ENCODE data around the gene ANKRD29. TPM values are rescaled to one million over a fixed set of nuclear protein-coding genes. Genes with fewer than 3 reads are reported as not detected.

The ANKRD29 gene
- polyA plus RNA-seq, 1 of the 3 experiments (the other 2 are of a cell fraction): 8.2 TPM

- Histone ChIP-seq H3K4me3 (ENCODE audit: low read depth in 2 of 2, low read length in 1 of 2) (no peak overlapping the region), H3K36me3 (replicated peaks in 1 of 2; ENCODE audit: control insufficient read depth in 1 of 2, insufficient read depth in 2 of 2, low read length in 1 of 2) (no peaks in the 10 kb centered on the region), H3K79me2 (ENCODE audit: insufficient read depth) (no peaks in the 10 kb centered on the region), H3K9ac (no peak overlapping the region), H3K9me2 (no peaks in the 10 kb centered on the region), H3K4me2 (no peak overlapping the region), H3K9me3 (no peaks in the 10 kb centered on the region), H3F3A (replicated peaks; ENCODE audit: insufficient read depth) (no peaks in the 10 kb centered on the region), H2AFZ (ENCODE audit: low read depth) (no peak overlapping the region), H3K27me3 (ENCODE audit: insufficient read depth) (no peaks in the 10 kb centered on the region), H3K4me1 (ENCODE audit: control insufficient read depth in 1 of 2, insufficient read depth in 2 of 2, low read depth in 1 of 2, low read length in 1 of 2) (no peaks in the 10 kb centered on the region), H4K20me1 (ENCODE audit: insufficient read depth) (no peaks in the 10 kb centered on the region), H3K27ac (ENCODE audit: low read depth in 2 of 2, low read length in 1 of 2) (no peak overlapping the region)
- TF ChIP-seq CTCF (IDR thresholded peaks at IDR 0.05) (no peak), RXRA (IDR thresholded peaks at IDR 0.05; ENCODE audit: borderline replicate concordance, low read depth) (no peak), CHD2 (IDR thresholded peaks at IDR 0.05; ENCODE audit: low read length, partially characterized antibody) (no peak), POLR2AphosphoS5 (IDR thresholded peaks at IDR 0.05; ENCODE audit: low read depth, low read length) (no peak), EZH2phosphoT487 (IDR thresholded peaks at IDR 0.05; ENCODE audit: borderline replicate concordance, low read depth) (no peak), SMC3 (IDR thresholded peaks at IDR 0.05; ENCODE audit: low read depth, low read length) (no peak), TEAD4 (IDR thresholded peaks at IDR 0.05; ENCODE audit: borderline replicate concordance, insufficient read depth) (no peak), GABPA (IDR thresholded peaks at IDR 0.05; ENCODE audit: low read depth) (no peak), FOXJ3 (CRISPR knock-in tag; IDR thresholded peaks at IDR 0.05) (no peak), RFX5 (IDR thresholded peaks at IDR 0.05; ENCODE audit: low read length) (no peak), JUND (IDR thresholded peaks at IDR 0.05) (no peak), RAD21 (IDR thresholded peaks at IDR 0.05; ENCODE audit: low read length) (no peak), EP300 (IDR thresholded peaks at IDR 0.05; ENCODE audit: borderline replicate concordance in 1 of 2, low read depth in 1 of 2, low read length in 1 of 2) (no peak), TCF12 (IDR thresholded peaks at IDR 0.05) (no peak), USF1 (IDR thresholded peaks at IDR 0.05; ENCODE audit: borderline replicate concordance, low read depth) (no peak), TAF1 (IDR thresholded peaks at IDR 0.05; ENCODE audit: borderline replicate concordance, low read depth, low read length) (no peak), PBX3 (IDR thresholded peaks at IDR 0.05) (no peak), FOXM1 (IDR thresholded peaks at IDR 0.05; ENCODE audit: low read depth) (no peak)
- WGBS (ENCODE audit: low lambda C conversion rate): 82% methylated on average over 3 of the region's 3 CpGs
- ChIA-PET CTCF (interaction anchor here (1.0 to 4.2 kb wide), 5 partner anchors 8 to 195 kb away, joined by 3 to 22 read pairs (median 6); no protein-coding TSS in a partner anchor), POLR2A (no interaction called here)
- DNase-seq: no peak
Observed at GRCh38 chr18:23614891-23615290, 47.8 kb downstream of the ANKRD29 start.

All from SK-N-SH (cell line).